ENCODE measurements around the gene FAM20C.

Gene FAM20C

DNA sequence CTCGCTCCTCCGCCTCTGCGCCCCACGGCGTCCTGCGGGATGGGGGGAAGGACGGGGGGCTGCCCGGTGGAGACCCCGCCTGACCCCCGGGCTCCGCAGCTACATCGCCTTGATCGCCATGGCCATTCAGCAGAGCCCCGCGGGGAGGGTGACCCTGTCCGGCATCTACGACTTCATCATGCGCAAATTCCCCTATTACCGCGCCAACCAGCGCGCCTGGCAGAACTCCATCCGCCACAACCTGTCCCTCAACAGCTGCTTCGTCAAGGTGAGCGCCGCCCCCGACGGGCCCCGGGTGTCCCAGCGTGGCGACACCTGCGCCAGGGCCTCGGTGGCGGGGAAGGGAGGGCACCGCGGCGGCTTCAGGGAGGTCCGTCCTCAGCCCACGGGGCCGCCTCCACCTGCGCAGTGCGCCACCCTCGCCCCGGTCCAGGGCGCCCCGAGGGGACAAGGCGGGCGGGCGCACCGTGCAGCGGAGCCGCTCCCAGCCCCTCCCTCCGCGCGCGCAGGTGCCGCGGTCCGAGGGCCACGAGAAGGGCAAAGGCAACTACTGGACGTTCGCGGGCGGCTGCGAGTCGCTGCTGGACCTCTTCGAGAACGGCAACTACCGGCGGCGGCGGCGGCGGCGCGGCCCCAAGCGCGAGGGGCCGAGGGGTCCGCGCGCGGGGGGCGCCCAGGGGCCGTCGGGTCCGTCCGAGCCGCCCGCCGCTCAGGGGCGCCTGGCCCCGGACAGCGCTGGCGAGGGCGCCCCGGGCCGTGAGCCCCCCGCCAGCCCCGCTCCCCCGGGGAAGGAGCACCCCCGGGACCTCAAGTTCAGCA lies 98.4 kb downstream of the FAM20C start:
- TF ChIP-seq, protein P1, sequence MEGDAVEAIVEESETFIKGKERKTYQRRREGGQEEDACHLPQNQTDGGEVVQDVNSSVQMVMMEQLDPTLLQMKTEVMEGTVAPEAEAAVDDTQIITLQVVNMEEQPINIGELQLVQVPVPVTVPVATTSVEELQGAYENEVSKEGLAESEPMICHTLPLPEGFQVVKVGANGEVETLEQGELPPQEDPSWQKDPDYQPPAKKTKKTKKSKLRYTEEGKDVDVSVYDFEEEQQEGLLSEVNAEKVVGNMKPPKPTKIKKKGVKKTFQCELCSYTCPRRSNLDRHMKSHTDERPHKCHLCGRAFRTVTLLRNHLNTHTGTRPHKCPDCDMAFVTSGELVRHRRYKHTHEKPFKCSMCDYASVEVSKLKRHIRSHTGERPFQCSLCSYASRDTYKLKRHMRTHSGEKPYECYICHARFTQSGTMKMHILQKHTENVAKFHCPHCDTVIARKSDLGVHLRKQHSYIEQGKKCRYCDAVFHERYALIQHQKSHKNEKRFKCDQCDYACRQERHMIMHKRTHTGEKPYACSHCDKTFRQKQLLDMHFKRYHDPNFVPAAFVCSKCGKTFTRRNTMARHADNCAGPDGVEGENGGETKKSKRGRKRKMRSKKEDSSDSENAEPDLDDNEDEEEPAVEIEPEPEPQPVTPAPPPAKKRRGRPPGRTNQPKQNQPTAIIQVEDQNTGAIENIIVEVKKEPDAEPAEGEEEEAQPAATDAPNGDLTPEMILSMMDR (IDR thresholded peaks at IDR 0.05; ENCODE audit: low read depth, low read length): no peak

DNA sequence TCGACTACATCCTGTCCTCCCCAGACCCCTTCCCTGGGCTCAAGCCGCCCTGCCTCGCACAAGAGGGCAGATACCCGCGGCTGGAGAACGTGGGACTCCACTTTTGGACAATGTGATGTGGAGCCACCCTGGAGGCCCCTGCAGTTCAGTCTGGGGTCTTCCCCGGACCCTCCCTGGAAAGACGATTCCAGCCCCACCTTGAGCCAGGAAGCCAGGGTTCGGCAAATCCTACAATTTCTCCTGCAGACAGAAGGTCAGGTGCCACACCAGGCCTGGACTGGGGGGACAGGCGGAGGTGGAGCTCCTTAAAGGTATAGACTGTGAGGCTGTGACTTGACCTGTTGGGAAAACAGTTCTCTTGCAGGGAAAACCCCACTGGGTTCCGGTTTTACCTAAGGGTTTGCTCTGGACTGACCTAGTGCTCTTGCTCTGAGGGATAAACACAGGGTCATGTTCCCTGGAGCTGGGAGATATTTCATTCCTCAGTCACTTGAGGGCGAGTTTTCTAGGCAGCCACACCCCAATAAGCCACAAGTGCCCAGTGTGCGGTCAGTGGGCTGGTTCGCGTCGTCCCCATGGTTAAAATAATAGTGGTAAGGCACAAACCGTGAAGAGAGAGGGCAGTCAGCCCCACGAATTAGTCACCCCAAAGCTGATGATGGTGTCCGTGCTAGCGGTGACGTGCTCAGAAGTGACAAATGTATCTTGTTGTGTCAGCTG lies 99.2 kb downstream of the FAM20C start:
- H3K4me3 ChIP-seq (ENCODE audit: low read depth, low read length): no peak overlapping the region

More for the DNA sequence above, 98.4 kb downstream of the FAM20C start:
- H3K4me3 ChIP-seq (ENCODE audit: low read depth, low read length): no peak overlapping the region

DNA sequence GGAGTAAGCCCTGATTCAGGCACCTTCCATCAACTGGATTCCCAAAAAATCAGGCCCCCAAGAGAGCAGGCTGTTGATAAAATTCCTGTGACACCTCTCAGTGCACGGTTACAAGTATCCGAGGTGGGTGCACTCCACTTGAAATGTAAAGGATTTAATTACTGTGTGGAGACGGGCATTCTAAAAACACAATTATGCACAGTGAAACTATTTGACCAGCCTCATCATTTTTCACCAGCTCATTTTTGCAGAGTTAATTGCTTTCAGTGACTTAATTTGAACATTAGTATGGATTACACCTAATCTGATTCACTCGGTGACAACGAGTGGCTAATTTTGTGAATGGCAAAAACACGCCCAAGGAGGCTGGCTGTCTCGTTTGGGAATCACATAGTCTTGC lies 99.9 kb downstream of the FAM20C start:
- TF ChIP-seq, protein P1 (IDR thresholded peaks at IDR 0.05; ENCODE audit: low read depth, low read length): no peak
- H3K4me3 ChIP-seq (ENCODE audit: low read depth, low read length): no peak overlapping the region

More for the DNA sequence above, 99.2 kb downstream of the FAM20C start:
- TF ChIP-seq, protein P1 (IDR thresholded peaks at IDR 0.05; ENCODE audit: low read depth, low read length): no peak

DNA sequence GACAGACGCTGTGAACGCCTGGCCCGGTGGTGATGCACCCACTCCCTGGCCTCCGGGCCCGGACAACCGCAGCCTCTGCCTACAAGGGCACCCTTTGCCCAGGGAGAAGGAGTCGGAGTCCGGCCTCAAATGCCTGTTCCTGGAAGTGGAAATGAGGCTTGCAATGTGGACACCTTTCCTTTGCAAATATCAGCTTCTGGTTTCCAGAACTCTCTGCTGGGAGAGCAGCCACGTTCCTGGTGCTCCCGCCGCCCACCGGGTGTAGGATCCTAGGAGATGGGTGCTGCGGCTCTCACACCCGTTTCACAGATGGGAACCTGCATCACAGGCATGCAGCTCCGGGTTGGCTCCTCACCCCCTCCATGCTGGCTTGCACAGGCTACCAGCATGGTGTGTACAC lies 100.5 kb downstream of the FAM20C start:
- TF ChIP-seq, protein P1 (IDR thresholded peaks at IDR 0.05; ENCODE audit: low read depth, low read length): no peak

DNA sequence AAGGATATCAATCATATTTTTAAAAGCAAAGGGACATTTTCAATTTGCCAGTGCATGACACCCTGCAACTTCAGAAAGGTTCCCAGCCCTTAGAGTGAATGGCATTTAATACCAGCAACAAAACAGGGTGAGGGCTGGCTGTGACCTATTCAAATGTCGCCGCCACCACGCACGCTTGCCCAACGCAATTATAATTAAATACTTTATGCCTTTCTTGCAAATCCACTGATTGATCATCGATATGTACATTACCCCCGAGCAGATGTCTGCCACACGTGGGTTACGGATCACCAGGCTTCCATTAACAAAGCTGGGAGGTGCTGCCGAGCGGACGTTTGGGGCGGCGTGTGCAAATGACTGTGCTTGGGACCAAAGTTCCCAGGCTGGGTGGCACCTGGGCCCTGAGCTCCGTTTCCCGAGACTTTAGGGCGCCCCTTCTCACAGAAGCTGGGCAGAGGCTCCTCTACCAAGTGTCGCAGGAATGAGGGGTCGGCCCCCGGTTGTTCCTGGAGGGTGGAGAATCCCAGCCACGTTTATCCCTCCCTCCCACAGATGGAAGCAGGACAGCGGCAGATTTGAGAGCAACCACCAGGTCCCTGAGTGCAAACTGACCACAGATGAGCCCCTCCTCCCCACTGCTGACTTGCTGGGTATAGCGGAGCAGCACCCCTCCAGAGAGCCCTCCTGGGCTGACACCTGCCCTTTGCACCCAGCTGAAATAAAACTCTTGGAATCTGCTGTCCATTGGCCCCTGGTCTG lies 101.5 kb downstream of the FAM20C start:
- H3K4me3 ChIP-seq (ENCODE audit: low read depth, low read length): no peak overlapping the region
- TF ChIP-seq, protein P1 (IDR thresholded peaks at IDR 0.05; ENCODE audit: low read depth, low read length): no peak

More for the DNA sequence above, 100.5 kb downstream of the FAM20C start:
- no peak overlapping the region for H3K4me3 ChIP-seq (ENCODE audit: low read depth, low read length)

DNA sequence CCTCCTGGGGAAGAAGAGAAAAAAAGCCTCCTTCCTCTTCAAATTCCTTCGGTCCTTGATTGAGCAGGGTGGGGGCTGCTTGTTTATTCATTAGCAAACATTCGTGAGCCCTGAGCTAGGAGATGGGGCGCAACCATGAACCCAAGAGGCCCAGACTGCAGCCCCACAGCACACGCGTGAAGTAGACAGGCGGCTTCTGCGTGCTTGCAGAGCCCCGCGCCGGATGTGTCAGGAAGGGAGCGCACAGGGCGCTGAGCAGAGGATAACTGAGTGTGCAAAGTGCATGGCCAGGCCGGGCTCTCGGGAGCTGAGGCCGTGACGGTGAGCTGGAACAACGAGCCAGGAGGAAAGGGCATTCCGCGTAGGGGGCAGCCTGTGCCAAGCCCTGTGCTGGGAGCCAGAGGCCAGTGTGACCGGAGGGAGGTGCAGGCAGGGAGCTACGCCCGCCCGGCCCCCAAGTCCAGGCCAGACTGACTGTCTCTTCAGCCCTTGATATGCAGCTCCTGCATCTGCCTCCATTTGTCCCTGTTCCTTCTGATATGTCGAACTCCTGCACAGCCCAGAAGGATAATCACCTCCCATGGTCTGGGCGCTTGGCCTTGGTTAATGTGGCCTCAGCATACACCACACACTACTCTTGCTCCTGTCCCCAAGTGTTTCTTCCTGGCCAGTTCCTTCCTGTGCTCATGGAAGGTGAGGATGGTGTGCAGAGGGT lies 102.2 kb downstream of the FAM20C start:
- TF ChIP-seq, protein P1 (IDR thresholded peaks at IDR 0.05; ENCODE audit: low read depth, low read length): no peak
- H3K4me3 ChIP-seq (ENCODE audit: low read depth, low read length): no peak overlapping the region
